Lower lobe of right lung (tissue), 2 donors: ENCODE data around the gene FBLIM1. TPM values are rescaled to one million over a fixed set of nuclear protein-coding genes. Genes with fewer than 3 reads are reported as not detected.

ENCODE experiments used
- ATAC-seq, 2 donors: fragments of 200-7000 bp; cut with Tn5 transposase; one replicate each; pipeline ENCODE4 v1.9.1; 2020 to 2022; ENCODE audit warnings: mild to moderate bottlenecking in 2 of 2, moderate library complexity in 2 of 2
- DNase-seq: peaks from one replicate; pipeline ENCODE4 v3.0.0-alpha.2; 2020
- H3K27ac ChIP-seq: fragments of 200-600 bp; one replicate; pipeline ENCODE4 v1.8.0; 2022
- H3K27me3 ChIP-seq: fragments of 200-600 bp; one replicate; pipeline ENCODE4 v1.8.0; 2022; ENCODE audit warnings: low read depth
- H3K36me3 ChIP-seq: fragments of 200-600 bp; one replicate; pipeline ENCODE4 v1.8.0; 2022; ENCODE audit warnings: mild to moderate bottlenecking
- H3K4me1 ChIP-seq: fragments of 200-600 bp; one replicate; pipeline ENCODE4 v1.8.0; 2022
- H3K4me3 ChIP-seq: fragments of 200-600 bp; one replicate; pipeline ENCODE4 v1.8.0; 2022; ENCODE audit warnings: mild to moderate bottlenecking
- H3K9me3 ChIP-seq: fragments of 200-600 bp; one replicate; pipeline ENCODE4 v1.8.0; 2022
- intact Hi-C: fragments of 100-400 bp; cut with DNase I; formaldehyde crosslinking; loops from one replicate; pipeline ENCODE4 v1.11.0; 2022
- total RNA-seq: library from RNA; stranded (reverse); fragmentation: NEBNext Ultra II Directional; extraction: Animal tissue kit (Norgen Biotek cat#: 25700); gene quantifications from one replicate; pipeline ENCODE4 v1.2.1, GENCODE V29; 2021
- TF ChIP-seq, protein P1 (sequence below): fragments of 200-600 bp; IDR thresholded peaks from one replicate; pipeline ENCODE4 v1.8.0; 2022; ENCODE audit warnings: antibody characterized with exemption, mild to moderate bottlenecking
- donor health status: DM: no; HTN: yes; CAD: no; lungs with severe emphysema.

Gene FBLIM1
- total RNA-seq, 1 donor from 2014 or later: 20.1 TPM

DNA sequence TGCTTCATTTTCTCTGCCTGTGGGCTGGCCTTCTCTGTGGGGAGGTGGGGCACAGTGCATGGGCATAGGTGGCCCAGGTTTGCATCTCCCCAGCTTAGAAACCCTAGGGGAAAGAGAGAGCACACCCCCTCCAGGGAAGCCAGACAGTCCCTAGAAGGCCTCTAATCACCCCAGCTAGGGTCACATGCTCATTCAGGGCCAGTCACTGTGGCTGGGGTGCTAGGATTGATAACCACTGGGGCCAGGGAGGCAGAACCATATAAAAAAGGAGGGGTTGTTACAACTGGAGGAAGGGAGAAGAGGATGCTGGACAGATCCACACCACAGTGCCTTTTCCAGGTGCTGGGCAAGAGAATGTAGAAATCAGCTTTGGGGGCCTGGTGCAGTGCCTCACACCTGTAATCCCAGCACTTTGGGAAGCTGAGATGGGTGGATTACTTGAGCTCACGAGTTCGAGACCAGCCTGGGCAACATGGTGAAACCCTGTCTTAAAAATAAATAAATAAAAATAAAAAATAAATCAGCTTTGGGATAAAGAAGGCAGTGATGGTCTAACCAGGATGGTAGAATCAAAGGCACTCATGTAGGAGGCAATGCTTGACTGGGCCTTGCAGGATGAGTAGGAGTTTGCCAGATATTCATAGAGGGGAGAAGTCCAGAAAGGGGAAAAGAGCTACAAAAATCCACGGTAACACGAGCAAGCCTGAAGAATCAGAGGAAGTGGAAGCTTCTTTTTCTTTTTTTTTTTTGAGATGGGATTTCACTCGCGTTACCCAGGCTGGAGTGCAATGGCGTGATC is 19.5 kb downstream of the FBLIM1 start:
- no peak for DNase-seq
- TF ChIP-seq, protein P1, sequence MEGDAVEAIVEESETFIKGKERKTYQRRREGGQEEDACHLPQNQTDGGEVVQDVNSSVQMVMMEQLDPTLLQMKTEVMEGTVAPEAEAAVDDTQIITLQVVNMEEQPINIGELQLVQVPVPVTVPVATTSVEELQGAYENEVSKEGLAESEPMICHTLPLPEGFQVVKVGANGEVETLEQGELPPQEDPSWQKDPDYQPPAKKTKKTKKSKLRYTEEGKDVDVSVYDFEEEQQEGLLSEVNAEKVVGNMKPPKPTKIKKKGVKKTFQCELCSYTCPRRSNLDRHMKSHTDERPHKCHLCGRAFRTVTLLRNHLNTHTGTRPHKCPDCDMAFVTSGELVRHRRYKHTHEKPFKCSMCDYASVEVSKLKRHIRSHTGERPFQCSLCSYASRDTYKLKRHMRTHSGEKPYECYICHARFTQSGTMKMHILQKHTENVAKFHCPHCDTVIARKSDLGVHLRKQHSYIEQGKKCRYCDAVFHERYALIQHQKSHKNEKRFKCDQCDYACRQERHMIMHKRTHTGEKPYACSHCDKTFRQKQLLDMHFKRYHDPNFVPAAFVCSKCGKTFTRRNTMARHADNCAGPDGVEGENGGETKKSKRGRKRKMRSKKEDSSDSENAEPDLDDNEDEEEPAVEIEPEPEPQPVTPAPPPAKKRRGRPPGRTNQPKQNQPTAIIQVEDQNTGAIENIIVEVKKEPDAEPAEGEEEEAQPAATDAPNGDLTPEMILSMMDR: no peak
- peaks cover 32% of the 10 kb centered on the region for H3K36me3 ChIP-seq
- H3K27me3 ChIP-seq: no peaks in the 10 kb centered on the region
- H3K4me1 ChIP-seq: no peaks in the 10 kb centered on the region
- intact Hi-C loops: no loop called here
- no peaks in the 10 kb centered on the region for H3K9me3 ChIP-seq
- H3K4me3 ChIP-seq: no peak overlapping the region
- ATAC-seq: no peak
- H3K27ac ChIP-seq: no peak overlapping the region

DNA sequence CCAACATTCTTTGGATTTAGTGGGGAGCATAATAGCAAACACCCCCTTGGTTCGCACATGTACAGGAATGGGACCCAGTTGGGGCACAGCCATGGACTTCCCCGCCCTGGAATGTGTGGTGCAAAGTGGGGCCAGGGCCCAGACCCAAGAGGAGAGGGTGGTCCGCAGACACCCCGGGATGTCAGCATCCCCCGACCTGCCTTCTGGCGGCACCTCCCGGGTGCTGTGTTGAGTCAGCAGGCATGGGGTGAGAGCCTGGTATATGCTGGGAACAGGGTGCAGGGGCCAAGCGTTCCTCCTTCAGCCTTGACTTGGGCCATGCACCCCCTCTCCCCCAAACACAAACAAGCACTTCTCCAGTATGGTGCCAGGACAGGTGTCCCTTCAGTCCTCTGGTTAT is 27.1 kb downstream of the FBLIM1 start:
- intact Hi-C loops: no loop called here
- Histone ChIP-seq H3K4me3 (no peak overlapping the region), H3K27me3 (no peaks in the 10 kb centered on the region), H3K4me1 (peaks cover 10% of the 10 kb centered on the region), H3K9me3 (no peaks in the 10 kb centered on the region), H3K27ac (no peak overlapping the region), H3K36me3 (peaks cover 6% of the 10 kb centered on the region)
- TF ChIP-seq, protein P1: no peak
- ATAC-seq (no peak), DNase-seq (no peak)

DNA sequence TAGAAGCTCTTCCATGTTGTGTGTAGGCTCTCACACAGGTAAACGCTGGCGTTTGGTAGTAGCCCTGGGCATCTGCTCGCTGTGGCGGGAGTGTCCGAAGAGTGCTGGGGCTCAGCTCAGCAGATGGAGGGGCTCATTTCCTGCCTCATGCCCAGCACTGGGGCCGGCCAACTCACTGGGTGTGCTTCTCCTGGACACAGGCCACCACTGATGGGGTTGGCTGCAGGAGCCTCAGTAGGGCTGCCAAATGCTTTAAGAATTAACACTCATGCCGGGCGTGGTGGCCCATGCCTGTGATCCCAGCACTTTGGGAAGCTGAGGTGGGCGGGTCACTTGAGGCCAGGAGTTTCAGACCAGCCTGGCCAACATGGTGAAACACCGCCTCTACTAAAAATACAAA is 28.0 kb downstream of the FBLIM1 start:
- no peak for DNase-seq
- intact Hi-C loops: no loop called here

DNA sequence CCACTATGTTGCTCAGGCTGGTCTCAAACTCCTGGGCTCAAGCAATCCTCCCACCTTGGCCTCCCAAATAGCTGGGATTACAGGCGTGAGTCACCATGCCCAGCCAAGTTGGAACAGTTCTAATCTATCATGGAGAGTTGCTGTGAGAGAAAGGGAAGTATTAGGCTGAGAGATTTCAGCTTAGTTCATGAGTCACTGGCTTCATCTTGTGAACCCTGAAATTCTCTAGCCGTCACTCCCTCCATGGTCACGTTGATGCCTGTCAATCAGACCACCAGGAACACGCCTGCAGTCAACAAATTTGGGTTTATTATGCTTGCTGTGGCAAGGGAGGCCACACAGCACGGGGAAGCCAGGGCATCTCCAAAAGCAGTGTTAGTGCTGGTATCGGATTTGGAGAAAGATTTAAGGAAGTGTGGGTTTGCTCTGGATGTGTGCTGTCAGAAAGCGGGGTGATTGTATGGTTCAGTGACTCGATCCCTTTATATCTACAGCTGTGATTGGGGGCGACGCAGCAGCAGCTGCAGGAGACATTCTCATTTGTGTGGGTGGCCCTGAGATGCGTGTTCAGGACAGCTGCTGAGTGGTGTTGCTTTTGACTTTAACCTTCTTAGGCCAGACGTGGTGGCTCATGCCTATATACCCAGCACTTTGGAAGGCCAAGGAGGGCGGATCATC is 30.2 kb downstream of the FBLIM1 start:
- Histone ChIP-seq H3K9me3 (no peaks in the 10 kb centered on the region), H3K36me3 (no peaks in the 10 kb centered on the region), H3K4me3 (no peak overlapping the region), H3K27me3 (no peaks in the 10 kb centered on the region), H3K4me1 (peaks cover 16% of the 10 kb centered on the region), H3K27ac (peak overlapping the region; percentile 1)
- intact Hi-C loops: no loop called here
- TF ChIP-seq, protein P1: no peak
- ATAC-seq: peak; percentile 41 to 45
- no peak for DNase-seq

More for the DNA sequence above, 28.0 kb downstream of the FBLIM1 start:
- TF ChIP-seq, protein P1: no peak
- Histone ChIP-seq H3K27me3 (no peaks in the 10 kb centered on the region), H3K9me3 (no peaks in the 10 kb centered on the region), H3K27ac (no peak overlapping the region), H3K36me3 (peaks cover 6% of the 10 kb centered on the region), H3K4me3 (no peak overlapping the region), H3K4me1 (peaks cover 10% of the 10 kb centered on the region)
- peak; percentile 20 to 31 for ATAC-seq

DNA sequence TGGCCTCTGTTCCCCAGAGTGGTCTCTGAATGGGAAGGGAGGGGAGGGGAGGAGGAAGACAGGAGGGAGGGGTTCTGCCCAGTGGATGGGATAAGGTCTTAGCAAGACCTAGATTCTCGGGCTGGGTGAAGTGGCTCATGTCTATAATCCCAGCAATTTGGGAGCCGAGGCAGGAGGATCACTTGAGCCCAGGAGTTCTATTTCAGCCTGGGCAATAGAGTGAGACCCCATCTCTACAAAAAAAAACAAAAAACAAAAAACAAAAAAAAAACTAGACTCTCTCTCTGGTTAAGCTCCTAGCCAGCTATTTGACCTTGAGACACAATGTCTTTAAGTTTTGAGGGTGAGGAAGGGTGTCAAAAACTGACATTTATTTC is 37.5 kb downstream of the FBLIM1 start:
- ATAC-seq (no peak), DNase-seq (no peak)
- Histone ChIP-seq H3K27me3 (no peaks in the 10 kb centered on the region), H3K9me3 (no peaks in the 10 kb centered on the region), H3K4me1 (peaks cover 33% of the 10 kb centered on the region), H3K27ac (no peak overlapping the region), H3K4me3 (no peak overlapping the region), H3K36me3 (no peaks in the 10 kb centered on the region)
- intact Hi-C loops: no loop called here
- TF ChIP-seq, protein P1: no peak
